SU-DHL-6 (cell line): Measurements from ENCODE around the gene POLR2A.

Experiments
- H2AFZ ChIP-seq: fragments of 200-600 bp; sonication (generic); 2 replicates; pipeline ENCODE4 v1.6.1; 2014; ENCODE audit warnings: low read depth, mild to moderate bottlenecking, moderate library complexity, mixed read lengths, antibody characterized with exemption, low read length; ENCODE audit not compliant: severe bottlenecking
- H3F3A ChIP-seq: fragments of 200-600 bp; shearing (Covaris generic); 2 replicates; pipeline ENCODE4 v1.6.0; 2016; ENCODE audit warnings: antibody characterized with exemption, mild to moderate bottlenecking; ENCODE audit not compliant: insufficient read depth
- H3K27ac ChIP-seq: fragments of 200-600 bp; sonication (generic); 2 replicates; pipeline ENCODE4 v1.5.1; 2016; ENCODE audit warnings: low read depth, mild to moderate bottlenecking, low read length, moderate library complexity, mixed read lengths
- H3K27me3 ChIP-seq: fragments of 200-600 bp; sonication (generic), shearing (Covaris generic); 2 replicates; pipeline ENCODE4 v1.6.0; 2014; ENCODE audit warnings: mild to moderate bottlenecking, low read length
- H3K36me3 ChIP-seq: fragments of 200-600 bp; sonication (generic); 2 replicates; pipeline ENCODE4 v1.6.1; 2014; ENCODE audit warnings: mild to moderate bottlenecking, low read length, mixed read lengths
- H3K4me2 ChIP-seq: fragments of 300-600, 200-600 bp; shearing (Covaris generic), sonication (generic); 2 replicates; pipeline ENCODE4 v1.6.0; 2014; ENCODE audit warnings: low read length, low read depth, mild to moderate bottlenecking; ENCODE audit not compliant: poor library complexity, severe bottlenecking
- H3K4me3 ChIP-seq: fragments of 200-600 bp; sonication (generic); 2 replicates; pipeline ENCODE4 v1.5.1; 2014; ENCODE audit warnings: antibody characterized with exemption, low read length, mild to moderate bottlenecking, mixed read lengths; ENCODE audit not compliant: insufficient read depth, poor library complexity, severe bottlenecking
- H3K79me2 ChIP-seq: fragments of 200-600 bp; sonication (generic); 2 replicates; pipeline ENCODE4 v1.6.1; 2014; ENCODE audit warnings: mild to moderate bottlenecking, low read length, moderate library complexity; ENCODE audit not compliant: insufficient read depth
- H3K9ac ChIP-seq: fragments of 200-600 bp; sonication (generic); 2 replicates; pipeline ENCODE4 v1.7.0; 2014; ENCODE audit warnings: mild to moderate bottlenecking, low read length
- H3K9me2 ChIP-seq: fragments of 200-600 bp; sonication (generic); replicated peaks from 2 replicates; pipeline ENCODE4 v1.6.1; 2014; ENCODE audit warnings: low read length; ENCODE audit not compliant: insufficient read depth
- H3K9me3 ChIP-seq: fragments of 200-600 bp; sonication (generic); 2 replicates; pipeline ENCODE4 v1.6.1; 2014; ENCODE audit warnings: low read length, mixed read lengths; ENCODE audit not compliant: insufficient read depth
- H4K20me1 ChIP-seq: fragments of 200-600 bp; sonication (generic); 2 replicates; pipeline ENCODE4 v1.6.1; 2014; ENCODE audit warnings: low read depth, mild to moderate bottlenecking, antibody characterized with exemption, low read length, moderate library complexity, mixed read lengths
- CTCF ChIP-seq: fragments of 200-600 bp; sonication (generic); IDR thresholded peaks from one replicate; pipeline ENCODE4 v1.5.1; 2017; ENCODE audit warnings: antibody characterized with exemption, mild to moderate bottlenecking, low read length, moderate library complexity; ENCODE audit not compliant: insufficient read depth, poor library complexity, severe bottlenecking
- EZH2phosphoT487 ChIP-seq: fragments of 200-600 bp; sonication (generic), shearing (Covaris generic); conservative IDR thresholded peaks from 2 replicates; pipeline ENCODE4 v1.6.1; 2018; ENCODE audit warnings: mild to moderate bottlenecking, antibody characterized with exemption, low read length, moderate library complexity, mixed read lengths

POLR2A gene

DNA sequence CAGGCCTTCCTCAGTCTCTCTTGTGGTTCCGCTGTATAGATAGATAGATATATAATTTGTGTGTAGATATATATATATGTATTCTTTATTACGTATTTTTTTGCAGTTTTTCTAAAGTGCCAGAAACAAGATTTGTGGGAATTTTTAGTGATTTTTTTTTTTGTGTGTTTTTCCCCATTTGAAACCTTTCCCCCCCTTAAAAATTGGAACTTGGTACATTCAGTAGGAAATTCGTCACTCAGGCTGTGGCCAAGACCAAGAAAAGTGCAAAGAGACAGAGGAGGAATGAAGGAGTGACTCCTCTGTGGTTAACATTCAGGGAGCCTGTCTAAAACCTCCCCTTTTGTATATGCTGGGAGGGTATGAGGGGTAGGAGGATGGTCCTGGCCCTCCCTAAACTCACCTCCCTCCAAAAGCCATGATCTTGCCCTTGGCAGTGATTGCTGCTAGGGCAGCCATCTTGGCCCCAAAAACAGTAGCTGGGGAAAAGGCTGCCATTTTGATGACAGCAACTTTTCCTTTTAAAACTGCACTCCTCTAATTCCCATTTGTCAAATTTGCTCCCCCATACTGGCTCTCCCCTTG lies 24.1 kb upstream of the POLR2A start:
- H3K9me3 ChIP-seq, result no peaks in the 10 kb centered on the region
- H3F3A ChIP-seq, result 0 out of 2 replicates have a peak, but pooled peaks cover 2% of the 10 kb centered on the region
- H3K4me2 ChIP-seq, result no peak overlapping the region
- no peak overlapping the region for H3K4me3 ChIP-seq
- H3K9me2 ChIP-seq, result no peaks in the 10 kb centered on the region
- TF ChIP-seq CTCF (no peak), EZH2phosphoT487 (no peak)
- H3K79me2 ChIP-seq, result no peaks in the 10 kb centered on the region
- H2AFZ ChIP-seq, result no peak overlapping the region
- H3K27me3 ChIP-seq, result no peaks in the 10 kb centered on the region
- H3K9ac ChIP-seq, result no peak overlapping the region
- no peaks in the 10 kb centered on the region for H3K36me3 ChIP-seq
- no peaks in the 10 kb centered on the region for H4K20me1 ChIP-seq
- no peak overlapping the region for H3K27ac ChIP-seq

- TF ChIP-seq CTCF (no peak), EZH2phosphoT487 (no peak)
- H3K9ac ChIP-seq, result no peak overlapping the region
- H3K79me2 ChIP-seq, result no peaks in the 10 kb centered on the region
- no peaks in the 10 kb centered on the region for H3K9me2 ChIP-seq
- no peaks in the 10 kb centered on the region for H3K27me3 ChIP-seq
- H3K36me3 ChIP-seq, result no peaks in the 10 kb centered on the region
- H3K4me2 ChIP-seq, result no peak overlapping the region
- H3K27ac ChIP-seq, result no peak overlapping the region
- no peaks in the 10 kb centered on the region for H4K20me1 ChIP-seq
- 0 out of 2 replicates have a peak, but pooled peaks cover 2% of the 10 kb centered on the region for H3F3A ChIP-seq
- no peak overlapping the region for H3K4me3 ChIP-seq
- no peaks in the 10 kb centered on the region for H3K9me3 ChIP-seq
- H2AFZ ChIP-seq, result no peak overlapping the region
Measured at GRCh38 chr17:7460850-7461660, 23.1 kb upstream of the POLR2A start.

- Histone ChIP-seq H4K20me1 (no peaks in the 10 kb centered on the region), H3K27me3 (no peaks in the 10 kb centered on the region), H3K9ac (no peak overlapping the region), H3K36me3 (no peaks in the 10 kb centered on the region), H3K27ac (no peak overlapping the region), H3K79me2 (no peaks in the 10 kb centered on the region), H3F3A (no peaks in the 10 kb centered on the region), H3K9me2 (no peaks in the 10 kb centered on the region), H3K4me3 (no peak overlapping the region), H3K9me3 (no peaks in the 10 kb centered on the region), H2AFZ (no peak overlapping the region), H3K4me2 (no peak overlapping the region)
- TF ChIP-seq CTCF (no peak), EZH2phosphoT487 (no peak)
Measured at GRCh38 chr17:7462474-7463371, 21.4 kb upstream of the POLR2A start.
